Measurements from ENCODE around the gene RMP24.

RMP24 gene

GRCh38 chr18:35941299-35941698 is 31.2 kb upstream of the RMP24 start:
- no peak for DNase-seq (ENCODE audit: low read depth in 1 of 2, low spot score in 1 of 2)
- Histone ChIP-seq H3K27me3 (no peaks in the 10 kb centered on the region), H3K9me3 (ENCODE audit: low read depth) (no peaks in the 10 kb centered on the region), H3K36me3 (no peaks in the 10 kb centered on the region), H3K4me3 (no peak overlapping the region), H3K27ac (no peak overlapping the region), H3K4me1 (ENCODE audit: low read depth) (no peaks in the 10 kb centered on the region)
- TF ChIP-seq CTCF (IDR thresholded peaks at IDR 0.05; ENCODE audit: low read depth, low read length) = no peak

GRCh38 chr18:35942133-35942532 is 30.3 kb upstream of the RMP24 start:
- DNase-seq (ENCODE audit: low read depth in 1 of 2, low spot score in 1 of 2) = no peak
- TF ChIP-seq CTCF (IDR thresholded peaks at IDR 0.05; ENCODE audit: low read depth, low read length) = no peak
- Histone ChIP-seq H3K9me3 (ENCODE audit: low read depth) (no peaks in the 10 kb centered on the region), H3K36me3 (no peaks in the 10 kb centered on the region), H3K4me1 (ENCODE audit: low read depth) (no peaks in the 10 kb centered on the region), H3K4me3 (no peak overlapping the region), H3K27ac (no peak overlapping the region), H3K27me3 (no peaks in the 10 kb centered on the region)

- no peaks in the 10 kb centered on the region for H3K36me3 ChIP-seq
- no peak overlapping the region for H3K4me3 ChIP-seq
- no peak for DNase-seq (ENCODE audit: low read depth in 1 of 2, low spot score in 1 of 2)
- no peak for TF ChIP-seq CTCF (IDR thresholded peaks at IDR 0.05; ENCODE audit: low read depth, low read length)
- no peaks in the 10 kb centered on the region for H3K9me3 ChIP-seq (ENCODE audit: low read depth)
- H3K27me3 ChIP-seq = no peaks in the 10 kb centered on the region
- no peaks in the 10 kb centered on the region for H3K4me1 ChIP-seq (ENCODE audit: low read depth)
- no peak overlapping the region for H3K27ac ChIP-seq
Measured at GRCh38 chr18:35942661-35943060, 29.8 kb upstream of the RMP24 start.

GRCh38 chr18:35948080-35948479 is 24.4 kb upstream of the RMP24 start:
- no peak for TF ChIP-seq CTCF (IDR thresholded peaks at IDR 0.05; ENCODE audit: low read depth, low read length)
- no peak overlapping the region for H3K4me3 ChIP-seq
- no peaks in the 10 kb centered on the region for H3K27me3 ChIP-seq
- no peaks in the 10 kb centered on the region for H3K4me1 ChIP-seq (ENCODE audit: low read depth)
- no peak for DNase-seq (ENCODE audit: low read depth in 1 of 2, low spot score in 1 of 2)
- no peak overlapping the region for H3K27ac ChIP-seq
- no peaks in the 10 kb centered on the region for H3K36me3 ChIP-seq
- H3K9me3 ChIP-seq (ENCODE audit: low read depth) = no peaks in the 10 kb centered on the region

GRCh38 chr18:35949090-35949489 is 23.4 kb upstream of the RMP24 start:
- Histone ChIP-seq H3K4me3 (no peak overlapping the region), H3K36me3 (no peaks in the 10 kb centered on the region), H3K4me1 (ENCODE audit: low read depth) (no peaks in the 10 kb centered on the region), H3K27me3 (no peaks in the 10 kb centered on the region), H3K27ac (no peak overlapping the region), H3K9me3 (ENCODE audit: low read depth) (no peaks in the 10 kb centered on the region)
- no peak for DNase-seq (ENCODE audit: low read depth in 1 of 2, low spot score in 1 of 2)
- TF ChIP-seq CTCF (IDR thresholded peaks at IDR 0.05; ENCODE audit: low read depth, low read length) = no peak

All from cardiac muscle cell (in vitro differentiated cells and primary cell).